PC-3 (cell line): Measurements from ENCODE around the gene ANKS1A.

Source experiments
- CTCF ChIP-seq: fragments of 300-600 bp; sonication (generic); conservative IDR thresholded peaks from 2 replicates; pipeline ENCODE4 v1.5.1; 2017; ENCODE audit warnings: antibody characterized with exemption, low read depth, mild to moderate bottlenecking, low read length
- EZH2 ChIP-seq: fragments of 300-600 bp; sonication (generic); IDR thresholded peaks from one replicate; pipeline ENCODE4 v1.6.1; 2017; ENCODE audit warnings: antibody characterized with exemption, mild to moderate bottlenecking, low read length; ENCODE audit not compliant: unreplicated experiment
- EZH2phosphoT487 ChIP-seq: fragments of 300-600 bp; sonication (generic); IDR thresholded peaks from 2 replicates; pipeline ENCODE4 v1.6.1; 2018; ENCODE audit warnings: mild to moderate bottlenecking, antibody characterized with exemption, low read length, borderline replicate concordance

GRCh38 chr6:35040398-35040797 lies 151.3 kb downstream of the ANKS1A start:
- TF ChIP-seq CTCF, result no peak
- no peak for TF ChIP-seq EZH2phosphoT487
- TF ChIP-seq EZH2, result no peak
